Dermis blood vessel endothelial cell (primary cell): ENCODE results near the gene TGFA. TPM values are rescaled to one million over a fixed set of nuclear protein-coding genes. Genes with fewer than 3 reads are reported as not detected.

ENCODE experiments used
- DNase-seq: peaks from one replicate; pipeline ENCODE4 v3.0.0; 2010
- total RNA-seq: library from RNA; depleted of rRNA; stranded (reverse); fragments of >200 nt; gene quantifications from 2 replicates; pipeline ENCODE4 v1.2.3, GENCODE V29; 2014

The TGFA gene
- 14.8 and 22.6 TPM in 2 replicates for total RNA-seq

- DNase-seq, result peak; percentile 62
Measured at GRCh38 chr2:70553584-70554337, at the start of gene TGFA. Gene TGFA, minus strand, starts transcription at chr2:70553826. Its CDS starts 59 bp downstream, at chr2:70553767.

- DNase-seq, result no peak
Measured at GRCh38 chr2:70603066-70603465, 49.4 kb upstream of the TGFA start.

DNA sequence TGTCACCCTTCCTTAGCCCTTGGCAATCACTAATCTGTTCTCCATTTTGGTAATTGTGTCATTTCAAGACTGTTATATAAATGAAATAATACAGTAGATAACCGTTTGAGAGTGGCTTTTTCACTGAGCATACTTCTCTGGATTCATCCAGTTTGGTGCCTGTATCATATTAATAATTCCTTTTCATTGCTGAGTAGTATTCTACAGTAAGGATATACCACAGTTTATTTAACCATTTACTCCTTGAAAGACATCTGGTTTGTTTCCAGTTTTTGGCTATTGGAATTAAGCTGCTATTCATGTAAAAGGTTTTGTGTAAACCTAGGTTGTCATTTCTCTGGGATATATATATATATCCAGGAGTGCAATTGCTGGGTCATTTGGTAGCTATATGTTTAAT is 44.6 kb upstream of the TGFA start:
- no peak for DNase-seq

DNA sequence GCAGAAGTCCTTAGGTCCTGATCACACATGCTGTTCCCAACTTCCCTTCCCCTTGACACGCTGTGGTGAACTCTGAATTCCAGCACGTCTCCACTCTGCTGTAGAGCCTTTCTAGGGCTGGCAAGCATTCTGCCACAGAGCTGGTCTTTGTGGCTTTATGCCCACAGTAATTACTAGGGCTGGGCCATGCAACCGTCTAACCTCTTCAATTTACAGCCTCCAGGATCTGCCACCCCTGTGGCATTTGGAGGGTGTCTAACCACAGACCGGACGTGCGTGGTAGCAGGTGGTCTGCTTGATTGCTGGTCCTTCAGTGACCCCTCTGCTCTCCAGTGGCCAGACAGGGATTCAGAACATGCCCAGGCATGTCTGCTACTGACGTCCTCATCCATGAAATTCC is 43.1 kb upstream of the TGFA start:
- DNase-seq, result no peak

GRCh38 chr2:70596293-70596692 is 42.7 kb upstream of the TGFA start:
- peak; percentile 14 for DNase-seq

- no peak for DNase-seq
Measured at GRCh38 chr2:70583091-70583490, 29.5 kb upstream of the TGFA start.

- DNase-seq, result no peak
Measured at GRCh38 chr2:70580352-70580751, 26.7 kb upstream of the TGFA start.

GRCh38 chr2:70574618-70575017 is 21.0 kb upstream of the TGFA start:
- DNase-seq, result no peak

GRCh38 chr2:70574109-70574508 is 20.5 kb upstream of the TGFA start:
- no peak for DNase-seq

DNA sequence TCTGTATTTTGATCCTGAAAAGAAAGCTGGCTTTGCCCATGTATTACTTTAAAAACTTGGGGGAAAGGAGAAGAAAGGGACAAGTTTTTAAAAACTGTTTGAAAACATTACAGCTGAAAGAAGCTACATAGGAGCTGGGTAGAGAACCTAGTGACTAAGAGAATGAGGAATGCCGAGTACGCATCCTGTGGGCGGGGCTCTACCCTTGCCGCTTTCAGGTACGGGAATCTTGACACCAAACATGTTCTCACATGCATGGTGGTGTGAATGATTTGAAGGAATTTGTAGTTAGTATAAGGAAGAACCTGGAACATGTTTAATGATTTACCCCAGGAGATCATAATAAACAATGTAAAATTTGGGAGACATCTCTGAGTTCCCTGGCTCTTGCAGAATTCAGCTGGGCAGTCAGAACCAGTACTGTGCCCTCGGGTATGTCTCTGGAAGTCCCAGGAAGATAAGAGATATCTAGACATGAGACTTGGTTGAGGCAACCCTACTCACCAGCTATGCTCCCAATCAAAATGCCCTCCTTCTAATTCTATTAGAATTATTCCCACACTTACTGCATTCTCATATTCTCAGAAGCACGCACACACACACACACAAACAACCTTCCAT is 16.5 kb upstream of the TGFA start:
- peak; percentile 12 for DNase-seq

DNA sequence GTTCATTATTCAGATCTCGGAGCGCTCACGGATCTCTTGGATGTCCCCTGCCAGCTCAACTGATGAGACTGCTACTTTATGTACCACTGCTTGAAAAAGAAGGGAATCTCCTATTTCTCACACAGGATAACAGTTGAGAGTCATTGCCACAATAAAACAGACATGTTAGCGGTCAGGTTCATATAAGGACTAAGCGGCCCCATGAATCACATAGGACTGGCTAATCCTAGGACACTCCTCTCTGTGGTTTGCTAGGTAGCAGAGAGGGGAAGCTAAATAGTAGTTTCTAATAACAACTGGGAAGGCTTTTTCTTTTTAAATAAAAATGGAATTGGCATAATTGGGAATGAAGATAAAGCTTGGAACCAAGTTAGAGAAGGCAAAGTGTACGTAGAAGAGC is 15.9 kb upstream of the TGFA start:
- DNase-seq, result no peak

GRCh38 chr2:70566906-70567305 is 13.3 kb upstream of the TGFA start:
- no peak for DNase-seq

DNA sequence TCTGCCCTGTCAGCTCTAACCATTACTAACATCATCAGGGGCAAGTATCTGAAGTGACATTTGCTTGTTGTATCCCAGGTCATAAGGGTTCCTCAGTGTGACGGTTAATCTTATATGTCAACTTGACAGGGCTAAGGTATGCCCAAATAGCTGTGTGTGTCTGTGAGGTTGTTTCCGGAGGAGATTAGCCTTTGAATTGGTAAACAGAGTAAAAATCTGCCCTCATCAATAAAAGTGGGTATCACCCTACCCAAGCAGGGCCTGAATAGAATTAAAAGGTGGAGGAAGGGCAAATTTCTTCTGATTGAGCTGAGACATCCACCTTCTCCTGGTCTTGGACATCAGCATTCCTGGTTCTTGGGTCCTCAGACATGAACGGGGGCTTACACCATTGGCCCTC is 12.8 kb upstream of the TGFA start:
- DNase-seq, result no peak

DNA sequence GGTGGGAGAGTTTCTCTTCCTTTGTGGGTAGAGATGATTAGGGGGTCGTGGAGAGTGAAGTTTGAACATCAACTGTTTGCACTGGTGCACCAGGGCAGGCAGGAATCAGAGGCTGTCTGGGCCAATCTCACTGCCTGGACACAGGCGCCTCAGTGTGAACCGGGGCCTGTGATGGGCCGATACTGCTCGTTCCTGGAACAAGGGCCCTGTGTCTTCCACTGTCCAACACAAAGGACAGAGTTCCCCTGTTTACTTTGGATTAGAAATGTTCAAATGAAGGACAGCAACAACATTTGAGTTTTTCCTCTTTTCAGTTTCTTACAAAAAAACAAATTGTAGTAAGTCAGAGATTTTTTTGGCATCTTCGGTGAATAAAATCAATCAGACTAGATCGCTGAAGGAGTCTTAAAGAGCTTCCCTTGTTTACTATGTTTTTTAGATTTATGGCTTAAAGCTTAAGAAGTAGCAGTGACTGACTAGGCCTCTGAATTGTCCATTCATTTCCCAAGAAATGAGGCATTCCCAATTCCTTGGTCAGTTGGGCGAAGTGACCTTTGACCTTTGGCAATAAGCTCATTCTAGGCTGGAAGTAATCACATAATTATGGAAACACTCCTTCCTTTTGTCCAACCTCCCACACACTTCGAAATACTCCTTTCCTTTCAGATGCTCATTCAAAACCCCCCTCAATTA is 11.6 kb upstream of the TGFA start:
- DNase-seq, result no peak

DNA sequence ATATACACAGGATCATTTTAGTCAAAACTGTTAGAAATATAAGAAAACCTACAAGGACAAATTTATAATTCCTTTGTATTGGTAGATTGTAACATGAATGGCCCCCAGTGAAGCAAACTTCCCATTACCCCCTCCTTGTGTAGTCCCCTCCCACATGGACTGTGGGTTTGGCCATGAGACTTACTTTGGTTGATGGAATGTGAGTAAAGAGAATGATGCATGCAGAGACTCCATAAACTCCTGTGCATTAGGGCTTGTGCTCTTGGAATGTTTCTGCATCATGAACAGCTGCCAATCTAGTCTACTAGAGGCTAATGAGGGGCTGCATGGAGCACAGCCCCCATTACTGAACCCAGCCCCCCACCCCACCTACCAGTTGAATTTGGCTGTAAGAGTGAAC is 8.3 kb upstream of the TGFA start:
- DNase-seq, result no peak

GRCh38 chr2:70560442-70560841 is 6.8 kb upstream of the TGFA start:
- DNase-seq, result no peak

DNA sequence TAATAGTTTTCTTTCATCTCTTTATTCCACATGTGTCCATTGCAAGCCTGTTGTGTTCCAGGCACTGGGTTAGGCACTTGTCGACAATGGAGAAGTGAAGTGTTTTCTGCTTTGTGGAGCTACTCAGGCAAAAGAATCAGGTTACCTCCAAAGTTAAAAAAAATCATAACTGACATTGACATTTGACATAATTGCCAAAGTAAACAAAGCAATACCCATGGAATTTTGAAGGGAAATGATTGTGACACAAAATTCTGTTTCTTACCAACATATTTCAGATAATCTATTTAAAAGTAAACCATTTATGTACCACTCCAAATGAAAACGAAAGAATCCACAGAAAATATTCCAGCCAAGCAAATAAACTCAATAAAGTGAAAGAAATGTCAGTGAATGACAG is 6.4 kb upstream of the TGFA start:
- DNase-seq, result no peak

DNA sequence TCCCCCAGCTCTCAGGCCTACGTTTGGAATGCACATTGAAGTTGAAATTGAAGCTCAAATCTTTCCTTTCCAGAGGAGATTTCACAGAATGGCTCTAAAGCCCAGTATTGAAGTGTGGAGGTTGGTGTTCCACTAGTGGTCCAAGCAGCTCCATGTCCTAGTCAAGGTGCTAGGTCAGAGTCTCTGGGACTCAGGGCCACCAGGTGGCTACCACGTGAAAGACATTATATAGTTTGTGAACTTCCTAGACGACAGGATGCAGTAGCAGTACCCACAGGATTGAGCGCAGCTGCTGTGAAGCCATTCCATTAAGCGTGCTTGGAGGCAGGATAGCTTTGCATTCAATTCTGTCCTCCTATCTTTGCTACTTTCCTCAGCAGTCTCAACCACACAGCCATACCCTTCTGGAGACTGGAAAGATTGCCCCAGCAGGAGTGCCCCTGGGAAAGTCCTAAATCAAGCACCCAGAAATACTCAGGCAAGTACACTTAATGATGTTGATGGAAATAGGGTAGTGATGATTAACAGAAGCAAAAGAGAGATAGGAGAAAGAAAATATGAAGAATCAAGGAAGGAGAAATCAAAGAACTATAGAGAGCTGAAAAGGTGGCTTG is 4.7 kb upstream of the TGFA start:
- no peak for DNase-seq

DNA sequence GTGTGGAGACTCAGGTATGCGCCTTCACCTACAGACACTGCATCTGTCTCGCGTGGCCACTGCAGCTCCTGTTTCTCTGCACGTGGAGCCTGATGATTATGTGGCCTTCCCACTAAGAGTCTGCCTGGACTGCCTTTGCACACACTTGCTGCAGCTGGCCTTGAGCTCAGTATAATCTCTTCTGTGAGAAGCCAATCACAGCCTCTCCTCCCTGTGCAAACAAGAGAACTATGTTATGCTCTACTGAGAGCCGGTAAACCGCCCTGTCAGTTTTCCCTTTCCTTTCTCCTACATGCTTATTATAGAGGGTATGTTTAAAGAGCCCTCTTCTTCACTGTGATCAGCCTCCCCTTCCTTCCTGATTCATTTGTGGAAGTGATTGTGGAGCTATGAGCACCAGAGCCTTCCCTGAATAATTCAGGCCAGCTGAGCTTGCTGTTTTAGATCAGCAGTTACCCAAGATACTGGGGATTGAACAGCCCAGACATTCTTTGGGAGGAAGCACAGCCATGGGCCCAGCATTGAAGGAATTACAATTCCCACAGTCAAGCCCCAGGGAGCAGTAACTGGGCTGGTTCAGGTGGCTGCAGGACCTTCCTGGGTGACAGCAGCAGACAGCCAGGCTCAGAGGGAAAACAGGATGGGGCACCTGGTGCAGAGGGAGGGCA is 3.7 kb upstream of the TGFA start:
- DNase-seq, result no peak

- no peak for DNase-seq
Measured at GRCh38 chr2:70556608-70557007, 3.0 kb upstream of the TGFA start.

GRCh38 chr2:70554338-70554892 is 789 bp upstream of the TGFA start:
- DNase-seq, result no peak

DNA sequence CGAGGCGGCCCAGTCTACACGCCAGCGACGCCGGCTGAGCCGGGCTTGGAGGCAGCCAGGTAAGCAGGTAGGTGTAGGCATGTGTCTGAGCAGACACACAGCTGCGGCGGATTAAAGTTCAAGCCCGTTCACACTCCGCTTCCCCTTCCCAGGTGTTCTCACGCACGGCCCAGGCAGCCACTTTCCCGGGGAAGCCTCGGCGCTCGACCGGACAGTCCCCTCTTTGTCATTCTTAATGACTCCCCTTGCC is 367 bp downstream of the TGFA start:
- DNase-seq, result no peak
